ENCODE measurements around the gene DENND1C.

DNA sequence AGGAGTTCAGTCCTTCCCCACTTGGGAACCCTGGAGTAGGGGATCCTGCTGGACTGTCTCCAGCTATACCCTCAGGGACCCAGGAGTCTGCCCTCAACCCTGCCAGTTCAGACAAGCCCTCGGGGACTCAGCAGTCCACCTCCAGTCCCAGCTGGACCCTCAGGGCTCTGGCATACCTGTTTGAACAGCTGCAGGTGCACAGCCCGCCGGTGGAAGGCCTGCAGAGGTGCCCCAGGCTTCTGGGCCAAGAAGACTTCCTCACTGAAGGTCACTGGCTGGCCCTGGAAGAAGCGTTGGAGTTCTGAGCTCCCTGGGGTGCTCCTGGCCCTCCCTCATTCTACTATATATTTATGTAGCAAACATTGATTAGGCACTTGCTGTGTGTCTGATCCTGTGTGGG, 8.9 kb downstream of the DENND1C start:
- TF ChIP-seq, protein P1, sequence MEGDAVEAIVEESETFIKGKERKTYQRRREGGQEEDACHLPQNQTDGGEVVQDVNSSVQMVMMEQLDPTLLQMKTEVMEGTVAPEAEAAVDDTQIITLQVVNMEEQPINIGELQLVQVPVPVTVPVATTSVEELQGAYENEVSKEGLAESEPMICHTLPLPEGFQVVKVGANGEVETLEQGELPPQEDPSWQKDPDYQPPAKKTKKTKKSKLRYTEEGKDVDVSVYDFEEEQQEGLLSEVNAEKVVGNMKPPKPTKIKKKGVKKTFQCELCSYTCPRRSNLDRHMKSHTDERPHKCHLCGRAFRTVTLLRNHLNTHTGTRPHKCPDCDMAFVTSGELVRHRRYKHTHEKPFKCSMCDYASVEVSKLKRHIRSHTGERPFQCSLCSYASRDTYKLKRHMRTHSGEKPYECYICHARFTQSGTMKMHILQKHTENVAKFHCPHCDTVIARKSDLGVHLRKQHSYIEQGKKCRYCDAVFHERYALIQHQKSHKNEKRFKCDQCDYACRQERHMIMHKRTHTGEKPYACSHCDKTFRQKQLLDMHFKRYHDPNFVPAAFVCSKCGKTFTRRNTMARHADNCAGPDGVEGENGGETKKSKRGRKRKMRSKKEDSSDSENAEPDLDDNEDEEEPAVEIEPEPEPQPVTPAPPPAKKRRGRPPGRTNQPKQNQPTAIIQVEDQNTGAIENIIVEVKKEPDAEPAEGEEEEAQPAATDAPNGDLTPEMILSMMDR (IDR thresholded peaks at IDR 0.05; ENCODE audit: low read depth, low read length, poor library complexity, severe bottlenecking): no peak
- no peak for TF ChIP-seq EZH2phosphoT487 (IDR thresholded peaks at IDR 0.05; ENCODE audit: borderline replicate concordance, low read length)

All from DOHH2 (cell line).